ENCODE data around the gene ATOH7. TPM values are rescaled to one million over a fixed set of nuclear protein-coding genes. Genes with fewer than 3 reads are reported as not detected.

ATOH7 gene
- total and polyA plus RNA-seq, 9 of the 15 experiments (the other 6 are each of a cell fraction or from before 2014, with no cell fraction given), result not detected

- peak; percentile 71 for TF ChIP-seq CXXC5 (CRISPR knock-in tag; IDR thresholded peaks at IDR 0.05)
- TF ChIP-seq HNRNPH1 (optimal IDR thresholded peaks at IDR 0.05; ENCODE audit: low read depth, low read length), result no peak
- TF ChIP-seq SMAD4 (CRISPR knock-in tag; conservative IDR thresholded peaks at IDR 0.05), result peak; percentile 53; the same call in 1 of the 2 replicates
- TF ChIP-seq TEAD1 (CRISPR knock-in tag; IDR thresholded peaks at IDR 0.05), result peak in 1 of 2 experiments; percentile 30; a peak in 1 of 4 replicates
- TF ChIP-seq, protein P1, sequence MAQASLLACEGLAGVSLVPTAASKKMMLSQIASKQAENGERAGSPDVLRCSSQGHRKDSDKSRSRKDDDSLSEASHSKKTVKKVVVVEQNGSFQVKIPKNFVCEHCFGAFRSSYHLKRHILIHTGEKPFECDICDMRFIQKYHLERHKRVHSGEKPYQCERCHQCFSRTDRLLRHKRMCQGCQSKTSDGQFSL (CRISPR knock-in tag; IDR thresholded peaks at IDR 0.05), result 0 out of 2 replicates have a peak, but pooled peaks have one; percentile 17
- TF ChIP-seq, protein P1 (tag; IDR thresholded peaks at IDR 0.05), result no peak; a peak in 1 of 4 replicates
- TF ChIP-seq EGR1 (conservative IDR thresholded peaks at IDR 0.05), result 0 out of 2 replicates have a peak, but pooled peaks have one; percentile 27
- TF ChIP-seq FUS (optimal IDR thresholded peaks at IDR 0.05; ENCODE audit: low read depth, low read length), result no peak
- TF ChIP-seq ZNF395 (CRISPR knock-in tag; IDR thresholded peaks at IDR 0.05), result 0 out of 2 replicates have a peak, but pooled peaks have one; percentile 46
- peak; percentile 48; the same call in 1 of the 2 replicates for TF ChIP-seq MYC (IDR thresholded peaks at IDR 0.05; ENCODE audit: low read depth, low read length)
- TF ChIP-seq MYC (CRISPR knock-in tag; IDR thresholded peaks at IDR 0.05; ENCODE audit: borderline replicate concordance, low read depth), result no peak
- peak; percentile 66; the same call in 1 of the 2 replicates for TF ChIP-seq ZNF282 (CRISPR knock-in tag; IDR thresholded peaks at IDR 0.05)
- no peak for TF ChIP-seq ETV6 (IDR thresholded peaks at IDR 0.05; ENCODE audit: borderline replicate concordance in 1 of 2, low read depth in 2 of 2, low read length in 1 of 2)
- peak; percentile 21; the same call in 1 of the 2 replicates for TF ChIP-seq ETV6 (CRISPR knock-in tag; IDR thresholded peaks at IDR 0.05; ENCODE audit: borderline replicate concordance)
- TF ChIP-seq, protein P2, sequence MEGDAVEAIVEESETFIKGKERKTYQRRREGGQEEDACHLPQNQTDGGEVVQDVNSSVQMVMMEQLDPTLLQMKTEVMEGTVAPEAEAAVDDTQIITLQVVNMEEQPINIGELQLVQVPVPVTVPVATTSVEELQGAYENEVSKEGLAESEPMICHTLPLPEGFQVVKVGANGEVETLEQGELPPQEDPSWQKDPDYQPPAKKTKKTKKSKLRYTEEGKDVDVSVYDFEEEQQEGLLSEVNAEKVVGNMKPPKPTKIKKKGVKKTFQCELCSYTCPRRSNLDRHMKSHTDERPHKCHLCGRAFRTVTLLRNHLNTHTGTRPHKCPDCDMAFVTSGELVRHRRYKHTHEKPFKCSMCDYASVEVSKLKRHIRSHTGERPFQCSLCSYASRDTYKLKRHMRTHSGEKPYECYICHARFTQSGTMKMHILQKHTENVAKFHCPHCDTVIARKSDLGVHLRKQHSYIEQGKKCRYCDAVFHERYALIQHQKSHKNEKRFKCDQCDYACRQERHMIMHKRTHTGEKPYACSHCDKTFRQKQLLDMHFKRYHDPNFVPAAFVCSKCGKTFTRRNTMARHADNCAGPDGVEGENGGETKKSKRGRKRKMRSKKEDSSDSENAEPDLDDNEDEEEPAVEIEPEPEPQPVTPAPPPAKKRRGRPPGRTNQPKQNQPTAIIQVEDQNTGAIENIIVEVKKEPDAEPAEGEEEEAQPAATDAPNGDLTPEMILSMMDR (IDR thresholded peaks at IDR 0.05 in 2 of 3, conservative IDR thresholded peaks at IDR 0.05 in 1 of 3; ENCODE audit: insufficient read depth in 2 of 3, low read depth in 1 of 3, low read length in 3 of 3), result peak in 1 of 3 experiments; percentile 28; a peak in 1 of 6 replicates
- no peak for TF ChIP-seq SREBF2 (CRISPR knock-in tag; IDR thresholded peaks at IDR 0.05)
- TF ChIP-seq TCF3 (CRISPR knock-in tag; IDR thresholded peaks at IDR 0.05), result no peak
- TF ChIP-seq UBTF (IDR thresholded peaks at IDR 0.05; ENCODE audit: borderline replicate concordance in 1 of 2, low read depth in 2 of 2, low read length in 2 of 2), result peak in 1 of 2 experiments; percentile 19; a peak in 1 of 4 replicates
- TF ChIP-seq, protein P3, sequence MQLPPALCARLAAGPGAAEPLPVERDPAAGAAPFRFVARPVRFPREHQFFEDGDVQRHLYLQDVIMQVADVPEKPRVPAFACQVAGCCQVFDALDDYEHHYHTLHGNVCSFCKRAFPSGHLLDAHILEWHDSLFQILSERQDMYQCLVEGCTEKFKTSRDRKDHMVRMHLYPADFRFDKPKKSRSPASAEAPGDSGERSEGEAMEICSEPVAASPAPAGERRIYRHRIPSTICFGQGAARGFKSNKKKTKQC (CRISPR knock-in tag; IDR thresholded peaks at IDR 0.05), result peak; percentile 77
- peak; percentile 31; the same call in 1 of the 2 replicates for TF ChIP-seq SOX6 (IDR thresholded peaks at IDR 0.05)
These were observed 652 bp downstream of the ATOH7 start (continued) for GRCh38 chr10:68231106-68231816.

Measured in K562 (cell line).